GM23248 (cell line): ENCODE data around the gene IFT88. TPM values are rescaled to one million over a fixed set of nuclear protein-coding genes. Genes with fewer than 3 reads are reported as not detected.

Experiments used
- DNase-seq: peaks from one replicate; pipeline ENCODE4 v3.0.0-alpha.2; 2015
- H2AFZ ChIP-seq: fragments of 200-600 bp; sonication (generic); 2 replicates; pipeline ENCODE4 v1.6.1; 2016; ENCODE audit warnings: antibody characterized with exemption
- H3F3A ChIP-seq: fragments of 200-600 bp; sonication (generic); 2 replicates; pipeline ENCODE4 v1.6.1; 2016; ENCODE audit warnings: mild to moderate bottlenecking, antibody characterized with exemption, mixed run types; ENCODE audit not compliant: insufficient read depth
- H3K27ac ChIP-seq: fragments of 200-600 bp; sonication (generic); 2 replicates; pipeline ENCODE4 v1.5.1; 2016; ENCODE audit warnings: mild to moderate bottlenecking
- H3K27me3 ChIP-seq: fragments of 200-600 bp; sonication (generic); replicated peaks from 2 replicates; pipeline ENCODE4 v1.6.1; 2016; ENCODE audit warnings: mild to moderate bottlenecking; ENCODE audit not compliant: insufficient read depth
- H3K36me3 ChIP-seq: fragments of 200-600 bp; sonication (generic); 2 replicates; pipeline ENCODE4 v1.6.1; 2016; ENCODE audit warnings: low read depth, mild to moderate bottlenecking
- H3K4me1 ChIP-seq: fragments of 200-600 bp; sonication (generic); 2 replicates; pipeline ENCODE4 v1.6.1; 2016; ENCODE audit warnings: mild to moderate bottlenecking; ENCODE audit not compliant: insufficient read depth
- H3K4me2 ChIP-seq: fragments of 200-600 bp; sonication (generic); one replicate; pipeline ENCODE4 v1.6.1; 2016; ENCODE audit warnings: mild to moderate bottlenecking; ENCODE audit not compliant: unreplicated experiment
- H3K4me3 ChIP-seq: fragments of 200-600 bp; sonication (generic); 2 replicates; pipeline ENCODE4 v1.5.1; 2016; ENCODE audit warnings: mild to moderate bottlenecking
- H3K79me2 ChIP-seq: fragments of 200-600 bp; sonication (generic); 2 replicates; pipeline ENCODE4 v1.6.1; 2016; ENCODE audit warnings: mild to moderate bottlenecking; ENCODE audit not compliant: insufficient read depth
- H3K9ac ChIP-seq: fragments of 200-600 bp; sonication (generic); 2 replicates; pipeline ENCODE4 v1.6.1; 2016; ENCODE audit warnings: mild to moderate bottlenecking
- H3K9me2 ChIP-seq: fragments of 200-600 bp; sonication (generic); 2 replicates; pipeline ENCODE4 v1.6.1; 2016; ENCODE audit warnings: mixed run types, mild to moderate bottlenecking, moderate library complexity; ENCODE audit not compliant: insufficient read depth
- H3K9me3 ChIP-seq: fragments of 200-600 bp; sonication (generic); one replicate; pipeline ENCODE4 v1.6.1; 2017; ENCODE audit warnings: low read depth
- H4K20me1 ChIP-seq: fragments of 200-600 bp; sonication (generic); 2 replicates; pipeline ENCODE4 v1.6.0; 2016; ENCODE audit not compliant: insufficient read depth
- EZH2 ChIP-seq: fragments of 200-600 bp; sonication (generic); IDR thresholded peaks from 2 replicates; pipeline ENCODE4 v1.6.1; 2018; ENCODE audit warnings: antibody characterized with exemption, mild to moderate bottlenecking; ENCODE audit not compliant: insufficient read depth, poor library complexity, severe bottlenecking
- EZH2phosphoT487 ChIP-seq: fragments of 200-600 bp; sonication (generic); IDR thresholded peaks from 2 replicates; pipeline ENCODE4 v1.6.1; 2018; ENCODE audit warnings: antibody characterized with exemption, moderate library complexity, mild to moderate bottlenecking, low read depth; ENCODE audit not compliant: insufficient read depth
- WGBS, 2 experiments: methylation state at CpG; one replicate each; pipeline ENCODE4 v1.1.6; 2015 to 2017; ENCODE audit warnings: low lambda C conversion rate in 2 of 2, low coverage in 1 of 2; ENCODE audit errors: missing lambda C conversion rate in 2 of 2; 5-methylcytosine and 5-hydroxymethylcytosine counted together
- in situ Hi-C: fragments of 300-500 bp; cut with MboI; formaldehyde crosslinking; loops from 2 replicates; pipeline ENCODE4 v1.15.0; 2020
- polyA plus RNA-seq: library from polyadenylated mRNA; unstranded; fragments of >200 nt; fragmentation: Nextera tagmentation; extraction: Ambion mirVana; gene quantifications from 2 replicates; pipeline ENCODE4 v1.2.1, GENCODE V29; 2016
- total RNA-seq: library from RNA; depleted of rRNA; stranded (reverse); fragments of >200 nt; shearing (Covaris generic); gene quantifications from 2 replicates; pipeline ENCODE4 v1.2.3, GENCODE V29; 2014

The IFT88 gene
- total and polyA plus RNA-seq, 2 experiments from 2014 or later, result 10.3 to 11.4 TPM

GRCh38 chr13:20521364-20522115, 45.4 kb upstream of the IFT88 start:
- in situ Hi-C loops, result no loop called here
- Histone ChIP-seq H3K4me2 (no peak overlapping the region), H3K4me3 (no peak overlapping the region), H2AFZ (no peak overlapping the region), H3K4me1 (0 out of 2 replicates have a peak, but pooled peaks cover 3% of the 10 kb centered on the region), H3K9ac (no peak overlapping the region), H4K20me1 (no peaks in the 10 kb centered on the region), H3K9me3 (no peaks in the 10 kb centered on the region), H3F3A (peaks cover 5% of the 10 kb centered on the region), H3K9me2 (no peaks in the 10 kb centered on the region), H3K27me3 (no peaks in the 10 kb centered on the region), H3K36me3 (no peaks in the 10 kb centered on the region), H3K79me2 (no peaks in the 10 kb centered on the region), H3K27ac (no peak overlapping the region)
- DNase-seq, result no peak
- WGBS, 2 experiments, result 73 to 78% methylated on average over 5 of the region's 5 CpGs
- no peak for TF ChIP-seq EZH2phosphoT487
- no peak for TF ChIP-seq EZH2

DNA sequence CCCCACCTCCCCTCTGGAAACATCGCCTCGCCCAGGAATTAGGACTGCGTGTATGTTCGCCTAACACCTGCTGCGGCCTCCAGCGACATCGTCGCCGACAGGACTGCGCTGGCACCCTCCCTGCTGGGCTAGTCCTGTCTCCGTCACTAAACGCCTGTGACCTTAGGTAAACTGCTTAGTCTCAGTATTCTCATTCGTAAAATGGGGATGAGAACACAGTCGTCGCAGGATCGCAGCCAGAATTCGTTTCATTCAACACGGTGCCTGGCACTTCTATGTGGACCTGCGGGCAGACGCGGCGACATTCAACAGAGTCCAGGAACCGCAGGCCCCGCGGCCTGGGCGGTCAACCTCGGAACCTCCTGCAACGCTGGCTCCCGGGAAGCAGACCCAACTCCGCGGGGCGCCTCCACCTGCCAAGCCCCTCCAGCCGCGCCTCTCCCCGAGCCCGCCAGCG, 41.8 kb upstream of the IFT88 start:
- Histone ChIP-seq H2AFZ (peak overlapping the region; percentile 94), H3K27ac (no peak overlapping the region), H3K27me3 (no peaks in the 10 kb centered on the region), H3K9me3 (no peaks in the 10 kb centered on the region), H4K20me1 (no peaks in the 10 kb centered on the region), H3K9ac (peak overlapping the region; percentile 75), H3K36me3 (no peaks in the 10 kb centered on the region), H3K4me2 (peak overlapping the region; percentile 90), H3K9me2 (no peaks in the 10 kb centered on the region), H3F3A (peaks cover 10% of the 10 kb centered on the region), H3K4me3 (peak overlapping the region; percentile 80), H3K4me1 (0 out of 2 replicates have a peak, but pooled peaks cover 8% of the 10 kb centered on the region), H3K79me2 (no peaks in the 10 kb centered on the region)
- DNase-seq, result peak; percentile 44
- no peak for TF ChIP-seq EZH2
- no peak for TF ChIP-seq EZH2phosphoT487
- in situ Hi-C loops, result no loop called here
- WGBS, 2 experiments, result 1 to 3% methylated on average over 27 to 37 of the region's 37 CpGs

DNA sequence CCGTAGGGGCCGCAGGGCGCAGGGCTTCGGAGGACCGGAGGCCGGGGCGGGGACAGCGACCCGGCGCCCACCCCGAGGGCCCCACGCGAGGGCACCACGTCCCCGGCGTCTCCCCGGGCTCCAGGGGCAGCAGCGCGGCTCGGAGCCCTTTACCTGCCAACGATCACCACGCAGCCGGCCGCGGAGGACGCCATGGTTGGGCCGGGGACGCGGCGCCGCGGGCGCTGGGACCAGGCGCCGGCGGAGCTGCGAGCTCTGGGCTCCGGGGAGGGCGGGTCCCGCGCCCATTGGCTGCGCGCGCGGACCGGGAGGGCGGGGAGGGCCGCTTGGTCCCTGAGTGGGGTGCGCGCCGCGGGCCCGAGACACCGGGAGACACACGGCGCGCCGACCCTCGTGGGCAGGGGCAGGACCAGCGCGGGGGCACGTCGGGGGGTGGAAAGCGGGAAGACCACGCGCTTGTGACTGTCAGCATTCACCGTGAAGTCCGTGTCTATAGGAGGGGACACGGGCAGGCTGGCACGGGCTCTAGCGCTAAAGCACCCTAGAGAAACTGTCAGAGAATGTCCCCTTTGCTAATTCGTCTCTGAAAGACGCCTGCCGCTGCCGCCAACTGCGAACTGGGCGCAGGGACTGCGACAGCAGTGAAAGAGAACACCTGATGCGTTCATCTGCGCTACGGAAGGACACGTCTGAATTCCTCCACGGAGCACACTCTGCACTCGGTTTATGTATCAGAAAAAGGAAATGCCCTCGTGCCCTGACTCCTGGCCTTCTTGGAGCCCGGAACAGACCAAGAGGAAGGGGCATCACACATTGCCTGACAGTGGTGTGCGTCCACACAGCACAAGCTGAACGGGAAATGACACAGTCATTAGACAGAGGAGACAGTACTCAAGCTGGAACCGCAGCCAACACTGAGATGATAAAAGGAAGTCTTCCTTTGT, 41.1 kb upstream of the IFT88 start, which contains the start of gene CRYL1:
Gene CRYL1 (minus strand): TSS at position 257 of the 944 bp plus-strand sequence. CDS start 63 bp downstream, at position 194.
- Histone ChIP-seq H3K36me3 (no peaks in the 10 kb centered on the region), H2AFZ (peak within 1 kb of the TSS; percentile 94), H3K4me3 (peak within 1 kb of the TSS; percentile 80), H3K9ac (peak within 1 kb of the TSS; percentile 75), H3K27ac (peak within 1 kb of the TSS; percentile 64), H3K4me2 (peak within 1 kb of the TSS; percentile 90), H3K79me2 (no peaks in the 10 kb centered on the region), H3K9me2 (no peaks in the 10 kb centered on the region), H3K9me3 (no peaks in the 10 kb centered on the region), H3F3A (peaks cover 10% of the 10 kb centered on the region), H4K20me1 (no peaks in the 10 kb centered on the region), H3K27me3 (no peaks in the 10 kb centered on the region), H3K4me1 (0 out of 2 replicates have a peak, but pooled peaks cover 8% of the 10 kb centered on the region)
- no peak for TF ChIP-seq EZH2
- TF ChIP-seq EZH2phosphoT487, result no peak
- peak; percentile 84 for DNase-seq
- in situ Hi-C loops, result no loop called here
- 1 to 3% methylated on average over 38 to 48 of the region's 89 CpGs for WGBS, 2 experiments

- Histone ChIP-seq H3K79me2 (no peaks in the 10 kb centered on the region), H2AFZ (peak overlapping the region; percentile 94), H4K20me1 (no peaks in the 10 kb centered on the region), H3K9ac (peak overlapping the region; percentile 75), H3K4me1 (0 out of 2 replicates have a peak, but pooled peaks cover 8% of the 10 kb centered on the region), H3K27ac (peak overlapping the region; percentile 64), H3K9me2 (no peaks in the 10 kb centered on the region), H3K36me3 (no peaks in the 10 kb centered on the region), H3K4me2 (peak overlapping the region; percentile 90), H3K27me3 (no peaks in the 10 kb centered on the region), H3K4me3 (peak overlapping the region; percentile 80), H3F3A (peaks cover 10% of the 10 kb centered on the region), H3K9me3 (no peaks in the 10 kb centered on the region)
- WGBS, 2 experiments, result 19 to 25% methylated on average over 6 of the region's 6 CpGs
- TF ChIP-seq EZH2phosphoT487 (no peak), EZH2 (no peak)
- in situ Hi-C loops, result no loop called here
- peak; percentile 48 for DNase-seq
Observed at GRCh38 chr13:20526664-20527063, 40.3 kb upstream of the IFT88 start.
